ENCODE data around the gene CBFA2T3.

The CBFA2T3 gene

DNA sequence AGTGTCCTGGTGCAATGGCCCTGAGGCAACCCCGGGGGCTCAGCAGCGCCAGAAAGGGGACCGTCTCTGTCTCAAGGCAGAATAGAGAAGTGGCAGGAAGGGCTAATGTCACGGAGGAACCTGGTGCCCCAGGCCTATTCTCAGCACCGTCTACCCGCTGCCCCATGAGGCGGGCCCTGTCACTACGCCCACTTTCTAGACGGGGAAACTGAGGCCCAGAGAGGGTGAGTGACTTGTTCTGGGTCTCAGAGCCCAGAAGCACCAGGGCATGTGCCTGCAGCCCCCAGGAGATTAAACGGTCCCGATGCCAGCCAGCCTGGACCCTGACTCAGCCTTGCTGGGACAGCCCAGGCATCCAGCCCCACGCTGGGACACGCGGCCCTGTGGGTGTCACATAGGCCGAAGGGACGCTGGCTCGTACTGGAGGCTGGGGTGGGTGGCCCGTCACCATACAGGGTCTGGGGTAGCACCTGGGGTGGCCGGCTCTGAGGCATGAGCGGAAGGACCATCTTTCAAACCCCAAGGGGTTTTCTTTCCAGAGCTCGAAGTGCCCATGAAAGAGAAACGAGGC is 70.4 kb downstream of the CBFA2T3 start:
- H3K27me3 ChIP-seq (ENCODE audit: insufficient read depth, poor library complexity, severe bottlenecking), result no peaks in the 10 kb centered on the region
- DNase-seq (ENCODE audit: low read depth in 1 of 2, low spot score in 1 of 2), result no peak
- no peak overlapping the region for H3K27ac ChIP-seq (replicated peaks)
- H3K4me3 ChIP-seq (replicated peaks; ENCODE audit: insufficient read depth, low read length), result no peak overlapping the region
- peak; percentile 39; the same call in 1 of the 2 replicates for TF ChIP-seq SPI1 (IDR thresholded peaks at IDR 0.05; ENCODE audit: borderline replicate concordance, low read depth)
- TF ChIP-seq POLR2AphosphoS5 (IDR thresholded peaks at IDR 0.05; ENCODE audit: low read depth), result no peak

DNA sequence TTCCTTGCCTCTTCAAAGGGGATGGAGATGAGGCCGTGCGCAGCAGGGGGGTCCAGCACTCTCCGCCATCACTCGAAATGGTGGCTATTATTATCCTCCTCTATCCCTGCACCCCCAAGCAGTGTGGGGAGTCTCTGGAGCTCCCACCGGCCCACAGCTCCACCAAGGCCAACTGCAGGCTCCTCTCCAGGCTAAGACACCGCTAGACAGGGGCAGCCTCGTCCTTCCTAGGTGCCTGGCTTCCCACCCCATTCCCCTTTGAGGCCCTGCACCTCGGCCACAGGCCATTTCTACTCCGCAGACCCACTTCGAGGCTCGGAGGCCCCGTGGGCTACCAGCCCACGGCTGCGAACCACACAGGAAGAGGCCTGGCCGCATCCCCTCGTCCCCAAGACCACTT is 71.0 kb downstream of the CBFA2T3 start:
- no peaks in the 10 kb centered on the region for H3K27me3 ChIP-seq (ENCODE audit: insufficient read depth, poor library complexity, severe bottlenecking)
- H3K27ac ChIP-seq (replicated peaks), result no peak overlapping the region
- no peak overlapping the region for H3K4me3 ChIP-seq (replicated peaks; ENCODE audit: insufficient read depth, low read length)
- DNase-seq (ENCODE audit: low read depth in 1 of 2, low spot score in 1 of 2), result no peak
- TF ChIP-seq, protein P1, sequence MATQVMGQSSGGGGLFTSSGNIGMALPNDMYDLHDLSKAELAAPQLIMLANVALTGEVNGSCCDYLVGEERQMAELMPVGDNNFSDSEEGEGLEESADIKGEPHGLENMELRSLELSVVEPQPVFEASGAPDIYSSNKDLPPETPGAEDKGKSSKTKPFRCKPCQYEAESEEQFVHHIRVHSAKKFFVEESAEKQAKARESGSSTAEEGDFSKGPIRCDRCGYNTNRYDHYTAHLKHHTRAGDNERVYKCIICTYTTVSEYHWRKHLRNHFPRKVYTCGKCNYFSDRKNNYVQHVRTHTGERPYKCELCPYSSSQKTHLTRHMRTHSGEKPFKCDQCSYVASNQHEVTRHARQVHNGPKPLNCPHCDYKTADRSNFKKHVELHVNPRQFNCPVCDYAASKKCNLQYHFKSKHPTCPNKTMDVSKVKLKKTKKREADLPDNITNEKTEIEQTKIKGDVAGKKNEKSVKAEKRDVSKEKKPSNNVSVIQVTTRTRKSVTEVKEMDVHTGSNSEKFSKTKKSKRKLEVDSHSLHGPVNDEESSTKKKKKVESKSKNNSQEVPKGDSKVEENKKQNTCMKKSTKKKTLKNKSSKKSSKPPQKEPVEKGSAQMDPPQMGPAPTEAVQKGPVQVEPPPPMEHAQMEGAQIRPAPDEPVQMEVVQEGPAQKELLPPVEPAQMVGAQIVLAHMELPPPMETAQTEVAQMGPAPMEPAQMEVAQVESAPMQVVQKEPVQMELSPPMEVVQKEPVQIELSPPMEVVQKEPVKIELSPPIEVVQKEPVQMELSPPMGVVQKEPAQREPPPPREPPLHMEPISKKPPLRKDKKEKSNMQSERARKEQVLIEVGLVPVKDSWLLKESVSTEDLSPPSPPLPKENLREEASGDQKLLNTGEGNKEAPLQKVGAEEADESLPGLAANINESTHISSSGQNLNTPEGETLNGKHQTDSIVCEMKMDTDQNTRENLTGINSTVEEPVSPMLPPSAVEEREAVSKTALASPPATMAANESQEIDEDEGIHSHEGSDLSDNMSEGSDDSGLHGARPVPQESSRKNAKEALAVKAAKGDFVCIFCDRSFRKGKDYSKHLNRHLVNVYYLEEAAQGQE (IDR thresholded peaks at IDR 0.05; ENCODE audit: insufficient replicate concordance, low read depth), result no peak
- TF ChIP-seq SPI1 (IDR thresholded peaks at IDR 0.05; ENCODE audit: borderline replicate concordance, low read depth) (no peak), POLR2AphosphoS5 (IDR thresholded peaks at IDR 0.05; ENCODE audit: low read depth) (no peak), GABPA (IDR thresholded peaks at IDR 0.05; ENCODE audit: low read depth) (no peak)
- TF ChIP-seq, protein P2, sequence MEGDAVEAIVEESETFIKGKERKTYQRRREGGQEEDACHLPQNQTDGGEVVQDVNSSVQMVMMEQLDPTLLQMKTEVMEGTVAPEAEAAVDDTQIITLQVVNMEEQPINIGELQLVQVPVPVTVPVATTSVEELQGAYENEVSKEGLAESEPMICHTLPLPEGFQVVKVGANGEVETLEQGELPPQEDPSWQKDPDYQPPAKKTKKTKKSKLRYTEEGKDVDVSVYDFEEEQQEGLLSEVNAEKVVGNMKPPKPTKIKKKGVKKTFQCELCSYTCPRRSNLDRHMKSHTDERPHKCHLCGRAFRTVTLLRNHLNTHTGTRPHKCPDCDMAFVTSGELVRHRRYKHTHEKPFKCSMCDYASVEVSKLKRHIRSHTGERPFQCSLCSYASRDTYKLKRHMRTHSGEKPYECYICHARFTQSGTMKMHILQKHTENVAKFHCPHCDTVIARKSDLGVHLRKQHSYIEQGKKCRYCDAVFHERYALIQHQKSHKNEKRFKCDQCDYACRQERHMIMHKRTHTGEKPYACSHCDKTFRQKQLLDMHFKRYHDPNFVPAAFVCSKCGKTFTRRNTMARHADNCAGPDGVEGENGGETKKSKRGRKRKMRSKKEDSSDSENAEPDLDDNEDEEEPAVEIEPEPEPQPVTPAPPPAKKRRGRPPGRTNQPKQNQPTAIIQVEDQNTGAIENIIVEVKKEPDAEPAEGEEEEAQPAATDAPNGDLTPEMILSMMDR (IDR thresholded peaks at IDR 0.05; ENCODE audit: insufficient read depth, low read length), result no peak

DNA sequence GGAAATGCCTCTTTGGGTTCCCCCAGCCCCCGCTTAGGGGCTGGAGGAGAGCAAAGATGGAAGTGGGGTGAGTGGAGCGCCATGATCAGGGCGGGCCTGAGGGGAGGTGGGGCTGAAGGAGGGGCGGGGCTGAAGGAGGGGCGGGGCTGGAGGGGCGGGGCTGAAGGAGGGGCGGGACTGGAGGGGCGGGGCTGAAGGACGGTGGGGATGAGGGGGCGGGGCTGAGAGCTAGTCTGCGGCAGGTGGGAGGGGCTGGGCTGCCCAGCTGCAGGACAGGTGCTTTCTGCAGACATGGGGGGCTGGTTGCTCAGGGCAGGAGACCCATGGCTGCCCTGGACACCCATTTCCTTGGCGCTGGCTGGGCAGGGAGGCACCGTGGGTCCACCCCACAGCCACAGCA is 71.4 kb downstream of the CBFA2T3 start:
- no peak overlapping the region for H3K4me3 ChIP-seq (replicated peaks; ENCODE audit: insufficient read depth, low read length)
- H3K27me3 ChIP-seq (ENCODE audit: insufficient read depth, poor library complexity, severe bottlenecking), result no peaks in the 10 kb centered on the region
- no peak overlapping the region for H3K27ac ChIP-seq (replicated peaks)
- DNase-seq (ENCODE audit: low read depth in 1 of 2, low spot score in 1 of 2), result no peak
- TF ChIP-seq, protein P1 (IDR thresholded peaks at IDR 0.05; ENCODE audit: insufficient replicate concordance, low read depth), result no peak
- TF ChIP-seq POLR2AphosphoS5 (IDR thresholded peaks at IDR 0.05; ENCODE audit: low read depth), result no peak
- TF ChIP-seq, protein P2 (IDR thresholded peaks at IDR 0.05; ENCODE audit: insufficient read depth, low read length), result no peak

DNA sequence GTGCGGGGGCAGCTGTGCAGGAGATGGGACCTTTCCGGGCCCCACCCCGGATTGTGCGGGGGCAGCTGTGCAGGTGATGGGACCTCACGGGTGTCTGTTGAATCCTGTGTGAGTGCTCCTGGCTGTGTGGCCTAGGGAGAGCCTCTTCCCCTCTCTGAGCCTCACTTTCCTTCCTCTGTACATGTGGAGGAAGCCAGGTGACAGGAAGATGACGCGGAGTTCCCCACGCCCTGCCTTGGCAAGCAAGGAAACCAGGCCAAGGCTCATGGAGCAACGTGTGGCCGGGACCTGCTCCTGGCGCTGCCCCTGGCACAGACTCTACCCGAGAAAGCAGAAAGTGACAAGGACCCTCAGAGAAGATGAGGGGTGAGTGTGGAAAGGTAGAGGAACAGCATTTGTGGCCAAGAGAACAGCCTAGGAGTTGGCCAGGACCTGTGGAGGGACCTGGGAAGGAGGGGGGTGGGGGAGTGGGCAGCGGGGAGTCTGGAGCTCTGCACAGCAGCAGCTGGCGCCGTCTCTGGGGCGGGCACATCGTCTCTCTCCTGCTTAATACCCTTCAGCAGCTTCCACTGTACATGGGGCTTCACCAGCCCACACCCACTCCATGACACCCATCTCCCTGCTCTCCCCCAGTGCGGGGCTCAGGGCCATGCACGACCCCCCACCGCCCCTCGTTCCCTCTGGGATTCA is 72.2 kb downstream of the CBFA2T3 start:
- TF ChIP-seq SPI1 (IDR thresholded peaks at IDR 0.05; ENCODE audit: borderline replicate concordance, low read depth) (no peak), POLR2AphosphoS5 (IDR thresholded peaks at IDR 0.05; ENCODE audit: low read depth) (no peak), GABPA (IDR thresholded peaks at IDR 0.05; ENCODE audit: low read depth) (no peak)
- TF ChIP-seq, protein P1 (IDR thresholded peaks at IDR 0.05; ENCODE audit: insufficient replicate concordance, low read depth), result no peak
- TF ChIP-seq, protein P2 (IDR thresholded peaks at IDR 0.05; ENCODE audit: insufficient read depth, low read length), result no peak
- no peaks in the 10 kb centered on the region for H3K27me3 ChIP-seq (ENCODE audit: insufficient read depth, poor library complexity, severe bottlenecking)
- H3K27ac ChIP-seq (replicated peaks), result no peak overlapping the region
- H3K4me3 ChIP-seq (replicated peaks; ENCODE audit: insufficient read depth, low read length), result no peak overlapping the region
- DNase-seq (ENCODE audit: low read depth in 1 of 2, low spot score in 1 of 2), result no peak

All from HL-60 (cell line).